Mucosa of gallbladder (tissue), 1 donor: ENCODE data around the gene TMEM17. TPM values are rescaled to one million over a fixed set of nuclear protein-coding genes. Genes with fewer than 3 reads are reported as not detected.

Experiments
- DNase-seq: peaks from one replicate; pipeline ENCODE4 v3.0.0-alpha.2; 2020; ENCODE audit warnings: low spot score
- total RNA-seq: library from RNA; stranded (reverse); gene quantifications from one replicate; pipeline ENCODE4 v1.2.1, GENCODE V29; 2021
- donor health status: DM: no; HTN: no; CAD: no.

Gene TMEM17
- total RNA-seq, 1 donor from 2014 or later = 3.3 TPM

DNA sequence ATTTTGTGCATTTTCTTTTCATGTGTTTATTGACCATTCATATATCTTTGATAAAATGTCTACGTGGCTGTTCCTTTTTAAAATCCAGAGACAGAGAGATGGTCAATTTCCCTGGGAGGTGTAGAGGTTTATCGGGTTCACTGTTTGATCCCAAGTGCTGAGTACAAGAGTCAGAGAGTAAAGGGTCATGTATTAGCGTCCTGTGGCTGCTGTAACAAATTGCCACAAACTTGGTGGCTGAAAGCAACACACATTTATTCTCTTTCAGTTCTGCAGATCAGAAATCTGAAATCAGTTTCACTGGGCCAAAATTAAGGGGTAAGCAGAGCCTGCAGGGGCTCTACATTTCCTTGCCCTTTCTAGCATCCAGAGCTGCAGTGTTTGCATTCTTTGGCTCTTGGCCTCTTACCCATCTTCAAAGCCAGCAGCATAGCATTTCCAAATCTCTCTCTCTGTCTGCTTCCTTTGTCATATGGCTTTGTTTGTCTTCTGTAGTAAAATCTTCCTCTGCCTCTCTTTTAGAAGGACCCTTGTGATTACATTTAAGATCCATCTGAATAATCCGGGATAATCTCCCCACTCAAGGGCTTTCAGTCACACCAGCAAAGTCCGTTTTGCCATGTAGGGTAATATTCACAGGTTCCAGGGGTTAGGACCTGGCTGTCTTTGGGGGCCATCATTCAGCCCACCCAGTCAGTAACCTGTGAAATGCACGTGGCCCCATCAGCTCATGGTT lies 49.9 kb downstream of the TMEM17 start:
- DNase-seq = no peak

DNA sequence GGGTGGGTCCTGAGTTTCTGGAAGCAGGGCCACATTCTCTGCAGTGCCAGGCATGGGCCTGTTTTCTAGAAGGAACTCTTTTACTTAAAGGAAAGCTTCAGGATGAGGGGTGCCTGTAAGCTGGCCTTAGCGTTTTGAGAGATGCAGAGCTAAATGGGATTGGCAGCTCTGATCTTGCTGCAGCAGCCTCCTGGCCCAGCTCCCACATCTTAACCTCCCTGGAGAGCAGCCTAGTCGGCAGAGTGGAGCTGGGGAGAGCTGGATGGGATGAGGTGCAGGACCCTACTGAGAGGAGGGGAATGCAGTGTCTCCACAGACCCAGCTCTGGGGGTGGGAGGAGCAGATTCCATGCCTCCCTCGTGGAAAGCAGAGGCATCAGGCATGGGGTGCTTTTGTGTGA lies 52.0 kb downstream of the TMEM17 start:
- DNase-seq = no peak

DNA sequence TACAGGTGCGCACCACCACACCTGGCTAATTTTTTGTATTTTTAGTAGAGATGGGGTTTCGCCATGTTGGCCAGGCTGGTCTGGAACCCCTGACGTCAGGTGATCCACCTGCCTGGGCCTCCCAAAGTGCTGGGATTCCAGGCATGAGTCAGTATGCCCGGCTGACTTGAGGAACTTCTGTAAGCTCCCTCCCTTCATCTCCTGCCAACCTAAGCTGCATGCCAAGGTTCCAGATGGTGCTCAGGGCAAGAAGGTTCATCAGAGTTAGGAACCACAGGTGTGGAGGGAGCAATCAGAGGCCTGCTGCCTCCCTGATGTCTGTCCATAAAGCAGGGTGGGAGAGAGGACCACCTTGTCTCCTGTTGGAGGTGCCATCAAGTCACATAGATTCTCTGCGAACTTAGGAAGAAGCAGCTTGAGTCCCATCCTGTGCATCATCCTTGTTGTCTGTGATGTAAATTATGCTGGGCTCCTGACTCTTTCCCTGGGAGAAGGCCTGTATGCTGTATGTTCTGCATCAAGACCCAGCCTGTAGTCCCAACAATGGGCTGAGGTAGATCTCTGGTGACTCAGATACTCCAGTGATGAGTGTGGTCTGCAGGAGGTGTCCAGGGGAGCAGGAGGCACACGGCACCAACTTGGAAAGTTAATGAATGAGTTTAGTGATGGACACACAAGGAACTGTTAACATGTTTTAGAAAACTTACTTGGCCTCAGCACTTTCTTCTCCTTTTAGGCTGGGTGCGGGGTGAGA lies 53.1 kb downstream of the TMEM17 start:
- no peak for DNase-seq

DNA sequence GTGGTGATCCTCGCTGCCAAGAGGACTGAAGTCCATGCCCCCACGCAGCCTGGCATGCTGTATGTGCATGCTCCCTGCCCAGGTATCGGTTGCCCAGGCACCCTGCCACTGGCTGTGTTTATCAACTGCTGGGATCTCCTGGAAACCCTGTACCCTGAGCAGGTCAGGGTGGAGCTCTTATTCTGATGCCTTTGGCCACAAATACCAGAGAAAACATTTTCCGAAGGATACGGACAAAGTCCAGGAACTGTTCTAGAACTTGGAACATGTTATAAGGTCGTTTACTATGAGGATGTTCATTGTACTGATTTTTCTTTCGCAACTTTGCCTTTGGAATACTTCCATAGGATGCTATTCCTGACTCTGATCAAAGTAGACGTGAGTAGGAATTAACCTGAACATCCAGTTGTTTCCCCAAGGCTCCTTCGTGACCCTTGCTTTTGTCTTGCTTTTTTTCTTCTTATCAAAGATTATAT lies 55.2 kb downstream of the TMEM17 start:
- DNase-seq = peak; percentile 92

Other genes starting within 250 kb of the TMEM17 start
- gene EHBP1, start 199.5 kb upstream of the TMEM17 start, total RNA-seq = 101 TPM